ENCODE measurements around the gene FFAR3.

FFAR3 gene, protein sequence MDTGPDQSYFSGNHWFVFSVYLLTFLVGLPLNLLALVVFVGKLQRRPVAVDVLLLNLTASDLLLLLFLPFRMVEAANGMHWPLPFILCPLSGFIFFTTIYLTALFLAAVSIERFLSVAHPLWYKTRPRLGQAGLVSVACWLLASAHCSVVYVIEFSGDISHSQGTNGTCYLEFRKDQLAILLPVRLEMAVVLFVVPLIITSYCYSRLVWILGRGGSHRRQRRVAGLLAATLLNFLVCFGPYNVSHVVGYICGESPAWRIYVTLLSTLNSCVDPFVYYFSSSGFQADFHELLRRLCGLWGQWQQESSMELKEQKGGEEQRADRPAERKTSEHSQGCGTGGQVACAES

DNA sequence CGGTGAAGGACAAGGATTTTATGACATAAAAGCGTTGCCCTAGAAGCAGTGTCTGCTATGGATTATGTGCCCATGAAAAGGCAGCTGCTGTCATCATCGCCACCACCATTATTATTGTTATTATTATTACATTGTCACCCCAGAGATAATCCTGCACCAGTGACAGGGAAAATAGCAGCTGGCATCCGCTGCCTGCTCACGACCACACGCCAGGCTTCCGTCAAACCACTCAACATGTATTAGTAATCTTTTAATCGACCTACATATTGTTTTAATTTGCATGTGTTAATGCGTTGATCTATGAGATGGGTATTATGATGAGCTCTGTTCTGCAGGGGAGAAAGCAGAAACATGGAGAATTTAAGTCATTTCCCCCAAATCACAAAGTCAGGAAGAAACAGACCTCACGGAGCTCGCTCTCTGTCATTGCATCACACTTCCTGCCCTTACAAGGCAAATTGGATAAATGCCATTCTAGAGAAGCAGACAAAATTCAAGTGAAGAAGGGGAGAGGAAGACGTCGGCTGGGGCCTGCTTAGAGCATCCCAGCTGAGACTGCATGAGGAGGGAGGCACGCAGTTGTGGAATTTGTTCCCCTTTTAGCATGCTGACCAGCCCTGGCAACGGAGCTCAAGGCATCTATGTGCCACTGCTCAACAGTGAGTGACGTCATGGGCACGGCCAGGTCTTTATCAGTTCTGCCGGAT, at the start of gene FFAR3:
Gene FFAR3 (plus strand): TSS at position 594 of the 707 bp plus-strand sequence. CDS start 431 bp downstream, outside the sequence.
- DNase-seq, result no peak

DNA sequence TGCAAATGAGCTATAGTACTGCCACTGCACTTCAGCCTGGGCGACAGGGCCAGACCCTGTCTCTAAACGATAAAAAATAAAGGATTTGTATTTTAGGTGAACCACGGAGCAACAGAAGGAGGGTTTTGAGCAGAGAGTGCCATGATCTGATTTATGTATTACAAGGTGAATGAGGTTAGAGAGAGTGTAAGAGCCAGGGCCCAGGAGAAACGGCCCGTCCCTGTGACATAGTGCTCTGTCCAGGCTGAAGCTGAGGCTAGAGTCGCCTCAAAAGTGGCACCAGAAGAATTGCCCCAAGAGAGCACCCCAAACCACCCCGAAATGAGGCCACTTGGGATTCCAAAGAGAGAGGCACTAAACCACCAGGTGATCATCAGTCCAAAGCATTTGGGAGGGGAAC, 49.4 kb upstream of the FFAR3 start:
- DNase-seq, result no peak

DNA sequence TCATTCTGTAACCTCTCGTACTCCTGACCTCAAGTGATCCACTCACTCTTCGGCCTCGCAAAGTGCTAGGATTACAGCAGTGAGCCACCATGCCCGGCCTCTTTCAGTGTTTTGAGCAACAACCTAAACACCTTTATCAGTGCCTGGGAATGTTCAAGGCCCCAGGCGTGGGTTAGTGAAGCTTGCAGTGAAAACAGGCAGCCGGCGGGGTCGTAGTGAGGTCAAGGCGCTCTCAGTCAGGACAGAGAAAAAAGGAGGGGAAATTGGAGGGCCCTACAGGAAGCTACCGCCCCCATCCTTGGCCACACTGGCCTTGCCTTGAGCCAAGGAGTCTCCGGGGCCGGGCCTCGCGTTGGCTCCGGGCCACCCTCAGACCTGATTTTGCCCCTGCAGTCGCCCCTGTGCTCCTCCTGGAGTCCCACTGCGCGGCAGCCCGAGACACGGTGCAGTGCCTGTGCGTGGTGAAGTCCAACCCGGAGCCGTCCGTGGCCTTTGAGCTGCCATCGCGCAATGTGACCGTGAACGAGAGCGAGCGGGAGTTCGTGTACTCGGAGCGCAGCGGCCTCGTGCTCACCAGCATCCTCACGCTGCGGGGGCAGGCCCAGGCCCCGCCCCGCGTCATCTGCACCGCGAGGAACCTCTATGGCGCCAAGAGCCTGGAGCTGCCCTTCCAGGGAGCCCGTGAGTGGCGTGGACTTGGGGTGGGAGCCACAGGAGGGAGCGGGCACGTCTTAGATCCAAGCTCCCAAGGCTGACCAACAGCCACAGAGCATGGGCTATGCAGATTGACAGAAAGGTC, 48.6 kb upstream of the FFAR3 start:
- no peak for DNase-seq

DNA sequence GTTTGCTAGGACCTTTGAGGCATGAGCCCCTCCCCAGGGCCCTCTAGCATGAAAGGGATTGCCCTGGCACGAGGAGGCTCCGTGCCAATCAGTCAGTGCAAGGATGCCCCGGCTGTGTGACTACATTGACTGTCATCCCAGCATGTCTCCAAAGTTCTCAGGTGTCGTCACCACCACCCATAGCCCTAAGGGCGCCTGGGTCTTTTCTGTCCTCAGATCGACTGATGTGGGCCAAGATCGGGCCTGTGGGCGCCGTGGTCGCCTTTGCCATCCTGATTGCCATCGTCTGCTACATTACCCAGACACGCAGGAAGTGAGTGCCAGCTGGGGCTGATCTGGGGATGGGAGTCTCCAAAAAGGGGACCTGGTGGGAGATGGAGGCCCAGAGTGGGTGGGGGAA, 47.9 kb upstream of the FFAR3 start:
- DNase-seq, result no peak

DNA sequence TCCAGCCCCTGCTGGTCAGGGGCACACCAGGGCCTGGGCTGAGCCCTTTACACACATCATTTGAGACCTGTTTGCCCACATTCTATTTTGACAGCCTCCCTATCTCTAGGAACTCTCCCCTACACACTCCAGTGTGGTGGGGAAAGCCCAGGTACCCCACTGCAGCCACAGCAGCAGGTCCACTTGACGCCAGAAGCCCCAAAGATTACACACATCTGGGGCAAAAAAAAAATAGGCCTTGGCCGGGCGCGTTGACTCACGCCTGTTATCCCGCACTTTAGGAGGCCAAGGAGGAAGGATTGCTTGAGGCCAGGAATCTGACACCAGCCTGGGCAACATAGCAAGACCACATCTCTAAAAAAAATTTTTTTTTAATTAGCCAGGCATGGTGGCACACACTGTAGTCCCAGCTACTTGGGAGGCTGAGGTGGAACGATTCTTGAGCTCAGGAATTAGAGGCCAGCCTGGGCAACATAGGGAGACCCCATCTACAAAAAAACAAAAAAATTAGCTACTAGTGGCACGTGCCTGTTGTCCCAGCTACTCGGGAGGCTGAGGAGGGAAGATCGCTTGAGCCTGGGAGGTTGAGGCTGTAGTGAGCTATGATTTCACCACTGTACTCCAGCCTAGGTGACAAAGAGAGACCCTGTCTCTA, 47.3 kb upstream of the FFAR3 start:
- no peak for DNase-seq

DNA sequence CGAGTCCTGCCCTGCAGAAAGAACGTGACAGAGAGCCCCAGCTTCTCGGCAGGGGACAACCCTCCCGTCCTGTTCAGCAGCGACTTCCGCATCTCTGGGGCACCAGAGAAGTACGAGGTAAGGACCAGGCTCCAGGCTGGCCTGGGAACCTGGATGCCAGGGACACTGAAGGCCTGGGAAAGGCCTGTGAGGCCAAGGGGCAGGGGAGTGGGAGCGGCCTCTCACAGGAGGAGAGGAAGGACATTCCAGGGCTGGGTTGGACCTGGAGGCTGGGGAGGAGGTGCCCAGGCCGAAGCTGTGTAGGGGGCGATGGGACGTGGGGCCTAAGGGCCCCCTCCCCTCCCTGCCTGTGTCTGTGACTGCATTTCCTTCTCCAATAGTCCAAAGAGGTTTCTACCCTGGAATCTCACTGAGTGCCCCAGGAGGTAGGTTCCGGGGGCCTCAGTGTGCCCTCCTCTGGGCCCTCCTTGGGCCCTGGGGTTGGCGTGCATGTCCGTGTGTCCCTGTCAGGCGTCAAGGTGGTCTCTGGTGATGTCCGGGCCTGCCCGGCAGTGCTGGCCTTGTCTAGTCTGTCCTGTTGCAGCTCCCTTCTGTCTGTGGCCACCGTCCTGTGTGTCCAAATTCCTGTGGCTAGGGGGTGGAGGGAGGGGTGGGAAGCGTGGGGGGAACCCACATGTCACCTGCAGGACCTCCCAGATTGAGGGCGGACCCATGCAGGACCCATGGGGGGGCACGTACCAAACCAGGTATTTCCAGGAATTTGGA, 46.2 kb upstream of the FFAR3 start:
- no peak for DNase-seq

DNA sequence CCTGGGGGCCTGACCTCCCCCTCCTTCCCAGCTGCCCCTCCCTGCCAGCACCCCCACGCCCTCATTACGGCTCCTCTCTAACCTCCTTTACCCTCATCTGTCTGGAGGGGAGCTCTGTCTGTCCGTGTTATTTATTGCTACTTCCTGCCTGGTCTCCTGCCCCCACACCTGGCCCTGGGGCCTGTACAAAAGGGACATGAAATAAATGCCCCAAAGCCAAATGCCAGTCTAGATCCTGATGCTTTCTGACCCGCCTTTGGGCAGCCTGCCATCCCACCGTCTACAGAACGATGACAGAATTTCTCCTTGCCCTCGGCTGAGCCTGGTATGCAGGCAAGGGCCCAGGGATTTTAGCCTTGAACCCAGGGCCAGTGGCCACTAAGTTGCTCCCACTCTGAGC, 44.7 kb upstream of the FFAR3 start:
- no peak for DNase-seq

DNA sequence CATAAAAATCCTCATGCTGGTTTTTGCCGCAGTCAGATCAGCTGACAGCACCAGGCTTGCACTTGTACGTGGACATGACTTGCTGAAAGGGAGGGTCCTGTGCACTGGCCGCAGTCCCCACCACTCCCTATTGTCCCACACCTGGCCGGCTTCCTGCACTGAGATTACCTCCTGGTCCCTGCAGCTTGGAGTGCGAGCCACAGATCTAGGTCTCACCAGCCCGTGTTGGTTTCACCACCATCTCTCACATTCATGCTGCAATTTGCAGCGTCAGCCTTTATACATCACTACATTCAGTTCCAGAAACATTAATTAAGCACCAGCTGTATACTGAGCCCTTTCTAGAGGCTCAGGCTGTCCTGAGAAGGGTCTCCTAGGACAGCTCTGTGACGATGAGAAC, 44.2 kb upstream of the FFAR3 start:
- no peak for DNase-seq

DNA sequence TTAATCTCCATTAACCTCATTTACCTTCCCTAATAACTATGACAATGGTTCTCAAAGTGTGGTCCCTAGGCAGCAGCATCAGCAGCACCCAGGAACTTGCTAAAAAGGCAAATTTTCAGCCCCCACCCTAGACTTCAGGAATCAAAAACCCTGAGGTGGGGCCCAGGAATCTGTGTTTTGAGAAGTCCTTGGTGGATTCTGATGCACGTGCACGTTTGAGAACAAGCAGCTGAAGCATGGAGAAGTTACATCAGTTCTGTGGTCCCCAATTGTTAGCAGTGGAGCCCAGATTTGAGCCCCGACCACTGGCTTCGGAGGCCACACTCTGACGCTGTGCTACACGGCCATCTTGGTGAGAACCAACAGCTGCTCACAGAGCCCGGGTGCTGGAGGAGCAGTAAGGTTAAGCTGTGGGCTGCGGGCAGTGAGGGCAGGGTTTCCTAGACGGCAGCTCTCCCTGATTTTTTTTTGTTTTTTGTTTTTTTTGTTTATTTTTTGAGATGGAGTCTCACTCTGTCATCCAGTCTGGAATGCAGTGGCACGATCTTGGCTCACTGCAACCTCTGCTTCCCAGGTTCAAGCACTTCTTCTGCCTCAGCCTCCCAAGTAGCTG, 43.3 kb upstream of the FFAR3 start:
- no peak for DNase-seq

DNA sequence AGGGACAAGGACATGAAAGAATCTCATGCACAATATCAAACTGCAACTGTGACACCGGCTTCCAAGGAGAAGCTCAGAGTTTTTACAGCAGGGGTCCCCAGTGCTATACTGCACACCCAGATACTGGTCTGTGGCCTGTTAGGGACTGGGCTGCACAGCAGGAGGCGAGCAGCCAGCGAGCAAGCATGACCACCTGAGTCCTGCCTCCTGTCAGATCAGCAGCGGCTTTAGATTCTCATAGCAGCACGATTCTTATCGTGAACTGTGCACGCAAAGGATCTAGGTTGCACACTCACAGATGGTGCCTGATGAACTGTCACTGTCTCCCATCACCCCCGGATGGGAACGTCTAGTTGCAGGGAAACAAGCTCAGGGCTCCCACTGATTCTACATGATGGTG, 42.4 kb upstream of the FFAR3 start:
- DNase-seq, result no peak

DNA sequence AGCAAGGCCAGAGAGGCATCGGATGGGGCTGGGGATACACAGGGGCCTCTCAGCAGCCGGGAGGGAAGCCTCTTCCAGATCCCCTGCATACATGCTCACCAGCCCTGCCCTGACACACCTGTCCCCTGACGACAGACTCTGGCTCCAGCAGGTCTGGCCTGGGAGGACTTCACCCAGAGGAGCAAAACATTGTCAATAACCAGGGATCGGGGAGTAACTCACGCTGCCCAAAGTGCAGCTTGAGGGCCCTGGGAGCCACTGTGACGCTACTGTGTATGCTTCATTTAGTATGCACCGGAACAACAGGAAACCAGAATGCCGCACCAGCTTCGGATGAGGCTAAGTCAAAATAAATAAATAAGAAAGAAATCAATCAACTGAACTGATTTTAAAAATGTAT, 41.7 kb upstream of the FFAR3 start:
- no peak for DNase-seq

DNA sequence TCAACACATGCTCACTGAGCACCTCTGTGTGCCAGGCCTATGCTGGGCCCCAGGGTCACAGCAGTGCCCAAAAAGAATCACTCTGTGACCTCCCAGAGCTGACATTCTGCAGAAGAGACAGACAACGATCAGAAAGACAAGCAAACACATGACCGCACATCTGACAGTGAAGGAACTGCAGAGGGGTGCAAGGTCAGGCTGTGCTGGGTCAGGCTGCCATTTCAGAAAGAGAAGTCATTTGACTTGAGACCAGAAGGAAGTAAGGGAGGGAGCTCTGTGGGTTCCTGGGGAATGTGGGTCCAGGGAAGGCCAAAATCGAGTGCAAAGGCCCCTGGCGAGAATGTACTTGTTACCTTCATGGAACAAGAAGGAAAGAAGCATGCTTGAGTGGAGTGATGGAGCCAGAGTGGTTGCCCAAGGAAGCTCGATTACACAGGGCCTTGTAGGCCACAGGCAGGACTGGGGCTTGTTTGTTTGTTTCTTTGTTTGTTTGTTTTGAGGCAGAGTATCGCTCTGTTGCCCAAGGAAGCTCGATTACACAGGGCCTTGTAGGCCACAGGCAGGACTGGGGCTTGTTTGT, 40.7 kb upstream of the FFAR3 start:
- DNase-seq, result no peak

DNA sequence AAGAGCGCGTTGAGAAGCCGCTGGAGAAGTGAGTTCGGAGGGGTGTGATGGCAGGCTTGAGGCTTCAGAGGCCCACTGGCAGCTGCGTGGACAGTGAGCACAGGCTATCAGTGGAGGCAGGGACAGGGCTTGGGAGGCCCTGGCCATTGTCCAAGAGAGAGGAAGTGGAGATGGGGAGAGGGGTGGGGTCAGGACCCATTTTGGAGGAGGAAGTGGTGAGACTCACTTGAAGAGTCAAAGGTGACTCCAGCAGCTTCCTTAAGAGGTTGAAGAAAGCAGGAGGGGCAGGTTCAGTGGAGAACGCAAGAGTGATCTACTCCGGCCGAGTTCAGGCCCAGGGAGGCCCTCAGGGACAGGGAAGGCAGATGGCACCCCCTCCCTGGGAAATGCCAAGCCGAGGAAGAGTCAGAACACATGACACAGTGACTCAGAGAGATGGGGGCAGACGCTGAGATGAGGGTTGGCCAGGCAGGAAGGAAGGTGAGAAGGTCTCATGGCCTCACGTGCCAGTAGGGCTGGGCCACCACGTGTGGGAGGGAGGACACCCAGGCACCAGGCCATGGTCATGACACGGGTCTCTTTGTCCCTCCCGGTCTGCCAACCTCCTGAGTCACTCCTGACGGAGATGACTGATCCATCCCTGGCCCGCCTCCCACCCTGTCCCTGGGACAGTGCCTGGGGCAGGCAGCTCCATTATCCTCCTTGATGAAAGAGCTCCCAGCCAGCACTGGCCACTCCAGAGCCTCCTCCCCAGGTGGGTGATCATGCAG, 39.4 kb upstream of the FFAR3 start:
- no peak for DNase-seq

DNA sequence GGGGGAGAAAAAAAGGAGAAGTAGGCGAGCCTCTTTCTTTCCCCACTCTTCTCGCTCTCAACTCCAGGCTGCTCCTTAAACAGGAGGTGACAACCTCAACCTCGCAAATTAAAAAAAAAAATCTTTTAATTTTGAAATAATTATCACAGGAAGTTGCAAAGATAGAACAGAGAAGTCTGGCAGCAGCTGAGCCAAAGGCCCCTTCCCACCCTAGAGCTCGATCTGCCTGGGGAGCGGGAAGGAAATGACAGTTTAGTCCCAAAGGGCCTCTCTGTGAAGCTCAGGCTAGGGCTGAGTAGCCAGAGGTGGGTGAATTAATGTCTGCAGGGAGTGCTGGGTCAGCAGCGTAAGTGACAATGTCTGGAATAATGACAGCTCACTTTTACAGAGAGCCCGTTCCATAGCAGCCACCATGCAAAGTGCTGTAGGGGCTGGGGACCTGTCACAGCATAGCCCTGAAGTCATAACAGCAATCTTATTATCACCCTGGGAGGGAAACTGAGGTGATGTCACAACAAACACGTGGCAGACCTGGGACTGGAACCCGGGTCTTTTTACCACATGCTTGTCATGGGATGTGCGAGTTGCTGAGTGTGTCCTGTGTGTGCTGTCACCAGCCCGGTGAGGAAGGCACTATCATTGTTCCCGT, 38.1 kb upstream of the FFAR3 start:
- no peak for DNase-seq

DNA sequence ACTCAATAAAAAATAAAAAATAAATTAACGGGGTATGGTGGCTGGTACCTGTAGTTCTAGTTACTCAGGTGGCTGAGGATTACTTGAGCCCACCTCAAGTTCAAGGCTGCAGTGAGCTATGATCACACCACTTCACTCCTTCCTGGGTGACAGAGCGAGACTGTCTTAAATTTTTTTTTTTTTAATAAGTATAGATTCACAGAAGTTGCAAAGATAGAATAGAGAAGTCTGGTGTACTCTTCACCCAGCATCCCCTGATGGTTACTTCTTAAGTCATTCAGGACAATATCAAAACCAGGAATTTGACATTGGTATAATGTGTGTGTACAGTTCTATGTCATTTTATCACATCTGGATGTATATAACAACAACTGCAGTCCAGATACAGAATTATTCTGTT, 37.0 kb upstream of the FFAR3 start:
- no peak for DNase-seq

DNA sequence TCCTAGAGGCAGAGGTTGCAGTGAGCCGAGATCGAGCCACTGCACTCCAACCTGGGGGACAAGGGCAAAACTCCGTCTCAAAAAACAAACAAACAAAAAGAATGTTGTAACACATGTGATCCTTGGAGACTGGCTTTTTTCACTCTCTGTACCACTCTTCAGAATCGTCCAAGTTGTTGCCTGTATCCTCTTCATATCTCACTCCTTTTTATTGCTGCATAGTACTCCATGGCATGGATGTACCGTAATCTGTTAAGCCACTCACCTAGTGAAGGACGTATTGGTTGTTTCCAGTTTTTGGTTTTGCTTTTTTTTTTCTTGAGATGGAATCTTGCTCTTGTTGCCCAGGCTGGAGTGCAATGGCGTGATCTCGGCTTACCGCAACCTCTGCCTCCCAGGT, 36.2 kb upstream of the FFAR3 start:
- no peak for DNase-seq

DNA sequence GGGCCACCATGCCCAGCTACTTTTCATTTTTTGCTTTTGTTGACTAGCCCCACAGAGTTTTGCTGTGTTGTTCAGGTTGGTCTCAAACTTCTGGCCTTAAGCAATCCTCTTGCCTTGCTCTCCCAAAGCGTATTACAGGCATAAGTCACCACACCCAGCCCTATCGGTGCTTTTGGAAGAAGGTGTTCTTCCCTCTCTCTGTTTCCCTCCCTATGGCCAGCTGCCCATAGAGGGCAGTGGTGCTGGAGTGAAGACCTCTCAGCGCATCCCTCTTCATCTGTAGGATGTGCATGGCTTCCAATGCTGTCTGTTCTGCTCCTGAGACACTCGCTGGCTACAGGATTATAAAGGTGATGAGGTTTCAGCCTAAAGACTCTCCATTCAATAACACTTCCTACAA, 30.6 kb upstream of the FFAR3 start:
- DNase-seq, result no peak

DNA sequence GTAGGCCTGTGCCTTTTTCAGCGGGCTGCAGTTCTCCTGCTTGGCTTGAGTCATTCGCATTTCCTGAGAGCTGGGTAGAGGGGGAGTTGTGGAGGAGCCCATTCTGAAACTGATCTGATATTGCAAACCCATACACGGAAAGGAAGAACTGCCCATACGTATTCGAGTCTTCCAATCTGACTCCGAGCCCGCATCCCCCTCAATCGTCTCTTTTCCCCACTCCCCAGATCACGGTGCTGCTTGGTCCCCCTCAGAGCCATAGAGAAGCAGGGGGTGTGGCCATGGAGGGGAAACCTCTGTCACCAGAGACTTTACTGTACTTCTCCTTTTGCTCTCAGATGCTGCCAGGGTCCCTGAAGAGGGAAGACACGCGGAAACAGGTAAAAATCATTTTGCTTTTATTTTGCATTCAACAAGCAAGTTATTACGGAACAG, 29.4 kb upstream of the FFAR3 start, which contains the start of gene CD22:
Gene CD22 (plus strand): TSS at position 337 of the 435 bp plus-strand sequence. CDS start 2,854 bp downstream, outside the sequence.
- DNase-seq, result no peak

DNA sequence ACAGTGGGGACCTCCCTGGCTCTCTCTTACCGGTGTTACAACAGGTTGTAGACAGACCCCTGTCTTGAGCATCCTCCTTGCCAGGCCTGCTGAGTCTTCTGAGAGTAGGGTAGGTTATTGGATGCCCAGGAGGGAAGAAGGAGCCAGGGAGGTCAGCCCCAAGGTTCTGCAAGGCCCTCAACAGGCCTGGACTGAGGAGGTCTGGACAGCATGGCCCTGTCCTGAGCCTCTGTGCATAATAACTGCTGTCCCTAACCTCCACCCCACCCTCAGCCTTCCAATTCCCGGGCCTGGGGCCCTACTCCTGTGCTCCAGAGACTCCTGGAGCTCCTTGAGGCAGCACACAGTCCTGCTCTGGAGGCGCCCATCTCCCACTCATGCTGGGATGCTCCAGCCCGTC, 28.9 kb upstream of the FFAR3 start:
- no peak for DNase-seq

DNA sequence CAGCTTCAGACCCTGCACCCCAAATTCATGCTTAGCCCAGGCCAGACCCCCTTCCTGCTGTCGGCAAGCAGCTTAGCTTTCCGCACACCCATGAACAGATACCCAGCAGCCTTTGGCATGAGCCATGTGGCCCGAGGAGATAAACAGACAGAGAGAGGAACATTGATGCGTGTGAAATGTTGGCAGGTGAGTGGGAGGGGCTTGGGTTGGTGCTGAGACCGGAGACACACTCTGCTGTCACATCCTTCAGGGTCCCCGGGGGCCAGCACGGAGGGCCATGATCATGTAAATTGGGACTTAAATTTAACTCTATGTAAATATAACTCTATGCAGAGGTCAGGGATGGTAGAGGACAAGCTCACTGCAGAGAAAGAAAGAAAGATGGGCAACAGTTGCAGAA, 27.8 kb upstream of the FFAR3 start:
- DNase-seq, result no peak
